HG03520 (cell line): ENCODE results near the gene TBC1D22A.

Experiments
- ATAC-seq: cut with Tn5 transposase; IDR thresholded peaks from one replicate; pipeline ENCODE4 v1.9.1; 2021; ENCODE audit warnings: mild to moderate bottlenecking, moderate library complexity; ENCODE audit not compliant: unreplicated experiment

TBC1D22A gene

GRCh38 chr22:46946383-46946962 lies 184.0 kb downstream of the TBC1D22A start:
- no peak for ATAC-seq

- ATAC-seq: no peak
Observed at GRCh38 chr22:46947516-46948257, 185.2 kb downstream of the TBC1D22A start.

- ATAC-seq: no peak
Observed at GRCh38 chr22:46948411-46949144, 186.1 kb downstream of the TBC1D22A start.

GRCh38 chr22:46951350-46951749 lies 188.9 kb downstream of the TBC1D22A start:
- no peak for ATAC-seq

- no peak for ATAC-seq
Observed at GRCh38 chr22:46951973-46952372, 189.5 kb downstream of the TBC1D22A start.

GRCh38 chr22:46953968-46954765 lies 191.7 kb downstream of the TBC1D22A start:
- no peak for ATAC-seq

GRCh38 chr22:46954781-46955180 lies 192.3 kb downstream of the TBC1D22A start:
- no peak for ATAC-seq

GRCh38 chr22:46956498-46957215 lies 194.2 kb downstream of the TBC1D22A start:
- no peak for ATAC-seq

- ATAC-seq: no peak
Observed at GRCh38 chr22:46957521-46957920, 195.1 kb downstream of the TBC1D22A start.

GRCh38 chr22:46958191-46958590 lies 195.7 kb downstream of the TBC1D22A start:
- ATAC-seq: no peak

GRCh38 chr22:46958658-46959057 lies 196.2 kb downstream of the TBC1D22A start:
- no peak for ATAC-seq

GRCh38 chr22:46959369-46959768 lies 196.9 kb downstream of the TBC1D22A start:
- ATAC-seq: no peak

GRCh38 chr22:46961591-46962295 lies 199.3 kb downstream of the TBC1D22A start:
- ATAC-seq: no peak

- no peak for ATAC-seq
Observed at GRCh38 chr22:46962406-46962805, 200.0 kb downstream of the TBC1D22A start.

- no peak for ATAC-seq
Observed at GRCh38 chr22:46963672-46964545, 201.5 kb downstream of the TBC1D22A start.

- ATAC-seq: no peak
Observed at GRCh38 chr22:46964773-46965550, 202.5 kb downstream of the TBC1D22A start.

GRCh38 chr22:46965555-46966494 lies 203.4 kb downstream of the TBC1D22A start:
- ATAC-seq: no peak
